ENCODE data around the gene MTHFD2L.

- no peak for TF ChIP-seq CTCF (IDR thresholded peaks at IDR 0.05)
- no peak for TF ChIP-seq POLR2A (IDR thresholded peaks at IDR 0.05)
Measured at GRCh38 chr4:74316397-74316796, 158.5 kb downstream of the MTHFD2L start.
